Activated T-cell treated with anti-CD3 and anti-CD28 coated beads, Interleukin-2, amount 50 U/mL, for 4 hours (primary cell): ENCODE data around the gene APLN. TPM values are rescaled to one million over a fixed set of nuclear protein-coding genes. Genes with fewer than 3 reads are reported as not detected.

Experiments used
- ATAC-seq, 2 donors: fragments of 200-7000 bp; cut with Tn5 transposase; one replicate each; pipeline ENCODE4 v1.10.0; 2021
- DNase-seq: peaks from one replicate; pipeline ENCODE4 v3.0.0-alpha.2; 2020
- H3K27me3 Mint-ChIP-seq: one replicate; pipeline ENCODE4 v1.8.0; 2021; ENCODE audit warnings: low read depth, mixed read lengths
- H3K36me3 Mint-ChIP-seq: one replicate; pipeline ENCODE4 v1.8.0; 2022; ENCODE audit warnings: mixed read lengths; ENCODE audit not compliant: insufficient read depth
- H3K4me1 Mint-ChIP-seq: one replicate; pipeline ENCODE4 v1.8.0; 2021; ENCODE audit warnings: low read depth, mixed read lengths
- H3K4me3 Mint-ChIP-seq: one replicate; pipeline ENCODE4 v1.8.0; 2021; ENCODE audit warnings: mild to moderate bottlenecking, moderate library complexity, mixed read lengths
- H3K9me3 Mint-ChIP-seq: one replicate; pipeline ENCODE4 v1.8.0; 2021; ENCODE audit warnings: mixed read lengths
- total RNA-seq, 3 donors: library from RNA; stranded (reverse); gene quantifications; one replicate each; pipeline ENCODE4 v1.2.1, GENCODE V29; 2021

APLN gene
- total RNA-seq, 3 donors from 2014 or later: 0.11 to 0.18 (median 0.11) TPM

- no peaks in the 10 kb centered on the region for H3K9me3 Mint-ChIP-seq
- no peaks in the 10 kb centered on the region for H3K36me3 Mint-ChIP-seq
- ATAC-seq (no peak), DNase-seq (no peak)
- no peaks in the 10 kb centered on the region for H3K27me3 Mint-ChIP-seq
- no peaks in the 10 kb centered on the region for H3K4me1 Mint-ChIP-seq
- no peak overlapping the region for H3K4me3 Mint-ChIP-seq
Observed at GRCh38 chrX:129638917-129639316, 15.8 kb downstream of the APLN start.

GRCh38 chrX:129637217-129638109 is 17.3 kb downstream of the APLN start:
- DNase-seq: peak; percentile 79
- no peaks in the 10 kb centered on the region for H3K36me3 Mint-ChIP-seq
- no peak overlapping the region for H3K4me3 Mint-ChIP-seq
- no peaks in the 10 kb centered on the region for H3K4me1 Mint-ChIP-seq
- no peaks in the 10 kb centered on the region for H3K27me3 Mint-ChIP-seq
- no peaks in the 10 kb centered on the region for H3K9me3 Mint-ChIP-seq
- ATAC-seq: peak; percentile 62 to 76

- no peaks in the 10 kb centered on the region for H3K9me3 Mint-ChIP-seq
- H3K36me3 Mint-ChIP-seq: no peaks in the 10 kb centered on the region
Observed at GRCh38 chrX:129636175-129636681, 18.5 kb downstream of the APLN start.

GRCh38 chrX:129634541-129634940 is 20.2 kb downstream of the APLN start:
- ATAC-seq (no peak), DNase-seq (no peak)
- no peaks in the 10 kb centered on the region for H3K27me3 Mint-ChIP-seq
- H3K9me3 Mint-ChIP-seq: no peaks in the 10 kb centered on the region
- H3K36me3 Mint-ChIP-seq: no peaks in the 10 kb centered on the region
- H3K4me3 Mint-ChIP-seq: no peak overlapping the region
- H3K4me1 Mint-ChIP-seq: no peaks in the 10 kb centered on the region

More at GRCh38 chrX:129636175-129636681, 18.5 kb downstream of the APLN start:
- H3K27me3 Mint-ChIP-seq: no peaks in the 10 kb centered on the region
- no peaks in the 10 kb centered on the region for H3K4me1 Mint-ChIP-seq
- H3K4me3 Mint-ChIP-seq: no peak overlapping the region
- no peak for DNase-seq
- no peak for ATAC-seq

GRCh38 chrX:129632443-129632842 is 22.3 kb downstream of the APLN start:
- DNase-seq (no peak), ATAC-seq (no peak)
- Mint-ChIP-seq H3K4me3 (no peak overlapping the region), H3K4me1 (no peaks in the 10 kb centered on the region), H3K27me3 (no peaks in the 10 kb centered on the region), H3K36me3 (no peaks in the 10 kb centered on the region), H3K9me3 (no peaks in the 10 kb centered on the region)

- no peak overlapping the region for H3K4me3 Mint-ChIP-seq
- DNase-seq (no peak), ATAC-seq (no peak)
- no peaks in the 10 kb centered on the region for H3K4me1 Mint-ChIP-seq
- no peaks in the 10 kb centered on the region for H3K9me3 Mint-ChIP-seq
- no peaks in the 10 kb centered on the region for H3K27me3 Mint-ChIP-seq
- H3K36me3 Mint-ChIP-seq: no peaks in the 10 kb centered on the region
Observed at GRCh38 chrX:129631849-129632248, 22.9 kb downstream of the APLN start.

- Mint-ChIP-seq H3K27me3 (no peaks in the 10 kb centered on the region), H3K4me1 (no peaks in the 10 kb centered on the region), H3K36me3 (no peaks in the 10 kb centered on the region), H3K4me3 (no peak overlapping the region), H3K9me3 (no peaks in the 10 kb centered on the region)
- no peak for ATAC-seq
- DNase-seq: no peak
Observed at GRCh38 chrX:129629837-129630236, 24.9 kb downstream of the APLN start.

GRCh38 chrX:129626026-129626425 is 28.7 kb downstream of the APLN start:
- Mint-ChIP-seq H3K9me3 (no peaks in the 10 kb centered on the region), H3K36me3 (no peaks in the 10 kb centered on the region), H3K4me3 (no peak overlapping the region), H3K27me3 (no peaks in the 10 kb centered on the region), H3K4me1 (no peaks in the 10 kb centered on the region)
- no peak for DNase-seq
- ATAC-seq: no peak

GRCh38 chrX:129622757-129623301 is 31.9 kb downstream of the APLN start:
- Mint-ChIP-seq H3K4me3 (no peak overlapping the region), H3K4me1 (no peaks in the 10 kb centered on the region), H3K36me3 (no peaks in the 10 kb centered on the region), H3K9me3 (no peaks in the 10 kb centered on the region), H3K27me3 (no peaks in the 10 kb centered on the region)
- ATAC-seq (no peak), DNase-seq (no peak)

GRCh38 chrX:129618997-129619396 is 35.8 kb downstream of the APLN start:
- no peaks in the 10 kb centered on the region for H3K9me3 Mint-ChIP-seq
- H3K27me3 Mint-ChIP-seq: no peaks in the 10 kb centered on the region
- H3K4me3 Mint-ChIP-seq: no peak overlapping the region
- H3K36me3 Mint-ChIP-seq: no peaks in the 10 kb centered on the region
- peaks cover 3% of the 10 kb centered on the region for H3K4me1 Mint-ChIP-seq
- ATAC-seq (no peak), DNase-seq (no peak)

- Mint-ChIP-seq H3K36me3 (no peaks in the 10 kb centered on the region), H3K4me3 (no peak overlapping the region), H3K9me3 (no peaks in the 10 kb centered on the region), H3K4me1 (peaks cover 6% of the 10 kb centered on the region), H3K27me3 (no peaks in the 10 kb centered on the region)
- ATAC-seq: no peak
- DNase-seq: no peak
Observed at GRCh38 chrX:129617420-129617819, 37.3 kb downstream of the APLN start.

- Mint-ChIP-seq H3K9me3 (no peaks in the 10 kb centered on the region), H3K27me3 (no peaks in the 10 kb centered on the region), H3K4me1 (peaks cover 6% of the 10 kb centered on the region), H3K36me3 (no peaks in the 10 kb centered on the region), H3K4me3 (no peak overlapping the region)
- DNase-seq: no peak
- ATAC-seq: no peak
Observed at GRCh38 chrX:129614481-129615255, 40.1 kb downstream of the APLN start.

GRCh38 chrX:129613596-129613995 is 41.2 kb downstream of the APLN start:
- no peak for ATAC-seq
- no peak for DNase-seq
- Mint-ChIP-seq H3K36me3 (no peaks in the 10 kb centered on the region), H3K27me3 (no peaks in the 10 kb centered on the region), H3K9me3 (no peaks in the 10 kb centered on the region), H3K4me1 (peaks cover 6% of the 10 kb centered on the region), H3K4me3 (no peak overlapping the region)

GRCh38 chrX:129612396-129612795 is 42.4 kb downstream of the APLN start:
- Mint-ChIP-seq H3K27me3 (no peaks in the 10 kb centered on the region), H3K4me3 (no peak overlapping the region), H3K4me1 (peaks cover 6% of the 10 kb centered on the region), H3K9me3 (no peaks in the 10 kb centered on the region), H3K36me3 (no peaks in the 10 kb centered on the region)
- no peak for DNase-seq
- no peak for ATAC-seq
